GM12878 (cell line): ENCODE results near the gene KRT86. TPM values are rescaled to one million over a fixed set of nuclear protein-coding genes. Genes with fewer than 3 reads are reported as not detected.

Source experiments
- CBFB ChIP-seq: IDR thresholded peaks from 2 replicates; pipeline ENCODE4 v1.6.1; 2016; ENCODE audit warnings: antibody characterized with exemption, low read depth
- CREM ChIP-seq: IDR thresholded peaks from 2 replicates; pipeline ENCODE4 v1.6.1; 2014; ENCODE audit warnings: antibody characterized with exemption, low read depth
- DPF2 ChIP-seq: fragments of 450-650 bp; IDR thresholded peaks from 2 replicates; pipeline ENCODE4 v1.6.1; 2017; ENCODE audit warnings: mild to moderate bottlenecking
- FOS ChIP-seq: IDR thresholded peaks from 3 replicates; pipeline ENCODE4 v1.6.1; 2011; ENCODE audit warnings: borderline replicate concordance; ENCODE audit not compliant: insufficient read length; ENCODE audit errors: extremely low read depth
- GABPA ChIP-seq: IDR thresholded peaks from 2 replicates; pipeline ENCODE4 v1.6.1; 2014; ENCODE audit warnings: antibody characterized with exemption, low read depth, mild to moderate bottlenecking, inconsistent platforms
- GATAD2B ChIP-seq: fragments of 450-650 bp; conservative IDR thresholded peaks from 2 replicates; pipeline ENCODE4 v1.6.1; 2017; ENCODE audit warnings: low read depth, mild to moderate bottlenecking, moderate library complexity
- IKZF1 ChIP-seq: fragments of 450-650 bp; conservative IDR thresholded peaks from 2 replicates; pipeline ENCODE4 v1.6.1; 2017; ENCODE audit warnings: antibody characterized with exemption, mild to moderate bottlenecking
- JUND ChIP-seq: IDR thresholded peaks from 2 replicates; pipeline ENCODE4 v1.6.1; 2012; ENCODE audit warnings: low read depth, mild to moderate bottlenecking, low read length, improper control_type of control experiment, moderate library complexity
- MXI1 ChIP-seq: fragments of 150-350 bp; IDR thresholded peaks from 2 replicates; pipeline ENCODE4 v1.6.1; 2011; ENCODE audit warnings: low read depth, mild to moderate bottlenecking, inconsistent platforms, low read length, improper control_type of control experiment
- ZNF207 ChIP-seq: fragments of 450-650 bp; IDR thresholded peaks from 2 replicates; pipeline ENCODE4 v1.6.1; 2014; ENCODE audit warnings: antibody characterized with exemption, mild to moderate bottlenecking, borderline replicate concordance
- ZNF687 ChIP-seq: fragments of 450-650 bp; IDR thresholded peaks from 2 replicates; pipeline ENCODE4 v1.6.1; 2017; ENCODE audit warnings: mild to moderate bottlenecking, moderate library complexity
- polyA plus RNA-seq, 11 experiments: library from polyadenylated mRNA; depleted of rRNA in 4 of 11; unstranded in 6 of 11; stranded (reverse) in 5 of 11; fragments of >200 nt; fragmentation: Nextera tagmentation in 4 of 11; fragmentation: Illumina TruSeq in 1 of 11; extraction: Ambion mirVana in 4 of 11; extraction: Trizol in 1 of 11; gene quantifications; 1 replicate in 1 of 11; 2 replicates in 10 of 11; pipeline versions ENCODE4 v1.2.1 to v1.2.3, GENCODE V29; 2011 to 2016; ENCODE audit warnings: inconsistent platforms in 2 of 11, missing spikeins in 2 of 11, low read depth in 1 of 11
- total RNA-seq, 4 experiments: library from RNA; depleted of rRNA in 3 of 4; stranded (reverse); fragments of >200 nt in 3 of 4; fragmentation: Illumina TruSeq in 1 of 4; extraction: Trizol in 1 of 4; gene quantifications; 2 replicates each; pipeline versions ENCODE4 v1.2.1 to v1.2.3, GENCODE V29; 2013 to 2021
- TF ChIP-seq, protein P1 (sequence below): fragments of 450-650 bp; IDR thresholded peaks from 2 replicates; pipeline ENCODE4 v1.6.1; 2018; ENCODE audit warnings: mild to moderate bottlenecking, low read depth, moderate library complexity; ENCODE audit not compliant: partially characterized antibody
- TF ChIP-seq, protein P2 (sequence below): fragments of 450-650 bp; IDR thresholded peaks from 2 replicates; pipeline ENCODE4 v1.6.1; 2018; ENCODE audit warnings: borderline replicate concordance, mild to moderate bottlenecking; ENCODE audit not compliant: partially characterized antibody
- TF ChIP-seq, protein P3 (sequence below): IDR thresholded peaks from 2 replicates; pipeline ENCODE4 v1.6.1; 2011; ENCODE audit warnings: low read depth, low read length, improper control_type of control experiment, borderline replicate concordance

KRT86 gene
- total and polyA plus RNA-seq, 10 of the 15 experiments (the other 5 are each of a cell fraction or from before 2014, with no cell fraction given) = 0.11 to 0.54 (median 0.18) TPM; not detected in 4

DNA sequence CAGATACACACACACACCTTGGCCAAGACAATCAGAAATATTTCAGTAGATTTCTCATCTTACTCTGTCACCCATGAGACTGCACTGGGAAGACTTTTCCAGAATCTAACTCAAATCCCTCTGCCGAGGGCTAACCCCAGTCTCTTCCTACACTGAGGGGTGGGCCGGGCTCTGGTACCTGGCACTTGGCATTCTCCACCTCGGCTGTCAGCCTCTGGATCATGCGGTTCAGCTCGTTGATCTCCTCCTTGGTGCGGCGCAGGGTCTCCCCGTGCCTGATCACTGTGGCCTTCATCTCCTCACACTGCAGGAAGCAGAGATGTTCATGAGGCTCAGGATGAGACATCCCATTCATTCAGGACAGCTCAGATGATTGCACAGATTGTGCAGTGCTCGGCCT is 41.8 kb downstream of the KRT86 start (continued):
- TF ChIP-seq, protein P1, sequence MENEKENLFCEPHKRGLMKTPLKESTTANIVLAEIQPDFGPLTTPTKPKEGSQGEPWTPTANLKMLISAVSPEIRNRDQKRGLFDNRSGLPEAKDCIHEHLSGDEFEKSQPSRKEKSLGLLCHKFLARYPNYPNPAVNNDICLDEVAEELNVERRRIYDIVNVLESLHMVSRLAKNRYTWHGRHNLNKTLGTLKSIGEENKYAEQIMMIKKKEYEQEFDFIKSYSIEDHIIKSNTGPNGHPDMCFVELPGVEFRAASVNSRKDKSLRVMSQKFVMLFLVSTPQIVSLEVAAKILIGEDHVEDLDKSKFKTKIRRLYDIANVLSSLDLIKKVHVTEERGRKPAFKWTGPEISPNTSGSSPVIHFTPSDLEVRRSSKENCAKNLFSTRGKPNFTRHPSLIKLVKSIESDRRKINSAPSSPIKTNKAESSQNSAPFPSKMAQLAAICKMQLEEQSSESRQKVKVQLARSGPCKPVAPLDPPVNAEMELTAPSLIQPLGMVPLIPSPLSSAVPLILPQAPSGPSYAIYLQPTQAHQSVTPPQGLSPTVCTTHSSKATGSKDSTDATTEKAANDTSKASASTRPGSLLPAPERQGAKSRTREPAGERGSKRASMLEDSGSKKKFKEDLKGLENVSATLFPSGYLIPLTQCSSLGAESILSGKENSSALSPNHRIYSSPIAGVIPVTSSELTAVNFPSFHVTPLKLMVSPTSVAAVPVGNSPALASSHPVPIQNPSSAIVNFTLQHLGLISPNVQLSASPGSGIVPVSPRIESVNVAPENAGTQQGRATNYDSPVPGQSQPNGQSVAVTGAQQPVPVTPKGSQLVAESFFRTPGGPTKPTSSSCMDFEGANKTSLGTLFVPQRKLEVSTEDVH = no peak
- TF ChIP-seq DPF2 (no peak), JUND (no peak), ZNF207 (no peak), GABPA (no peak), CBFB (no peak), ZNF687 (no peak), MXI1 (no peak), IKZF1 (no peak), FOS (no peak), CREM (no peak), GATAD2B (no peak)
- TF ChIP-seq, protein P2, sequence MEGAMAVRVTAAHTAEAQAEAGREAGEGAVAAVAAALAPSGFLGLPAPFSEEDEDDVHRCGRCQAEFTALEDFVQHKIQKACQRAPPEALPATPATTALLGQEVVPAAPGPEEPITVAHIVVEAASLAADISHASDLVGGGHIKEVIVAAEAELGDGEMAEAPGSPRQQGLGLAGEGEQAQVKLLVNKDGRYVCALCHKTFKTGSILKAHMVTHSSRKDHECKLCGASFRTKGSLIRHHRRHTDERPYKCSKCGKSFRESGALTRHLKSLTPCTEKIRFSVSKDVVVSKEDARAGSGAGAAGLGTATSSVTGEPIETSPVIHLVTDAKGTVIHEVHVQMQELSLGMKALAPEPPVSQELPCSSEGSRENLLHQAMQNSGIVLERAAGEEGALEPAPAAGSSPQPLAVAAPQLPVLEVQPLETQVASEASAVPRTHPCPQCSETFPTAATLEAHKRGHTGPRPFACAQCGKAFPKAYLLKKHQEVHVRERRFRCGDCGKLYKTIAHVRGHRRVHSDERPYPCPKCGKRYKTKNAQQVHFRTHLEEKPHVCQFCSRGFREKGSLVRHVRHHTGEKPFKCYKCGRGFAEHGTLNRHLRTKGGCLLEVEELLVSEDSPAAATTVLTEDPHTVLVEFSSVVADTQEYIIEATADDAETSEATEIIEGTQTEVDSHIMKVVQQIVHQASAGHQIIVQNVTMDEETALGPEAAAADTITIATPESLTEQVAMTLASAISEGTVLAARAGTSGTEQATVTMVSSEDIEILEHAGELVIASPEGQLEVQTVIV = no peak
- TF ChIP-seq, protein P3, sequence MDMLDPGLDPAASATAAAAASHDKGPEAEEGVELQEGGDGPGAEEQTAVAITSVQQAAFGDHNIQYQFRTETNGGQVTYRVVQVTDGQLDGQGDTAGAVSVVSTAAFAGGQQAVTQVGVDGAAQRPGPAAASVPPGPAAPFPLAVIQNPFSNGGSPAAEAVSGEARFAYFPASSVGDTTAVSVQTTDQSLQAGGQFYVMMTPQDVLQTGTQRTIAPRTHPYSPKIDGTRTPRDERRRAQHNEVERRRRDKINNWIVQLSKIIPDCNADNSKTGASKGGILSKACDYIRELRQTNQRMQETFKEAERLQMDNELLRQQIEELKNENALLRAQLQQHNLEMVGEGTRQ = no peak
